DOHH2 (cell line): ENCODE data around the gene SYK.

Experiments
- CTCF ChIP-seq: fragments of 200-600 bp; sonication (generic); IDR thresholded peaks from one replicate; pipeline ENCODE4 v1.5.1; 2014; ENCODE audit warnings: antibody characterized with exemption, mild to moderate bottlenecking, low read depth, low read length; ENCODE audit not compliant: poor library complexity, severe bottlenecking
- EZH2phosphoT487 ChIP-seq: fragments of 200-600 bp; sonication (generic); IDR thresholded peaks from 2 replicates; pipeline ENCODE4 v1.6.1; 2017; ENCODE audit warnings: borderline replicate concordance, mild to moderate bottlenecking, antibody characterized with exemption, low read length, moderate library complexity, mixed read lengths

GRCh38 chr9:90787771-90788460 lies 13.7 kb upstream of the SYK start:
- TF ChIP-seq CTCF (no peak), EZH2phosphoT487 (no peak)
